WTC11 (cell line): ENCODE data around the gene ATAD2B.

ENCODE experiments used
- NFYB ChIP-seq: sonication (generic); formaldehyde crosslinking; conservative IDR thresholded peaks from 2 replicates; pipeline ENCODE4 v1.8.0; 2022; ENCODE audit warnings: low read depth, missing genetic modification reagents
- ZNF232 ChIP-seq: sonication (generic); formaldehyde crosslinking; IDR thresholded peaks from 2 replicates; pipeline ENCODE4 v1.8.0; 2022; ENCODE audit warnings: mild to moderate bottlenecking, missing genetic modification reagents
- TF ChIP-seq, protein P1 (sequence below): sonication (generic); formaldehyde crosslinking; IDR thresholded peaks from 2 replicates; pipeline ENCODE4 v1.8.0; 2022; ENCODE audit warnings: mild to moderate bottlenecking, missing genetic modification reagents
- TF ChIP-seq, protein P2 (sequence below): fragments of 200-600 bp; IDR thresholded peaks from 2 replicates; pipeline ENCODE4 v1.8.0; 2022; ENCODE audit warnings: antibody characterized with exemption
- TF ChIP-seq, protein P3 (sequence below): sonication (generic); formaldehyde crosslinking; IDR thresholded peaks from 2 replicates; pipeline ENCODE4 v1.8.1; 2023; ENCODE audit warnings: mild to moderate bottlenecking, moderate library complexity, missing genetic modification reagents

DNA sequence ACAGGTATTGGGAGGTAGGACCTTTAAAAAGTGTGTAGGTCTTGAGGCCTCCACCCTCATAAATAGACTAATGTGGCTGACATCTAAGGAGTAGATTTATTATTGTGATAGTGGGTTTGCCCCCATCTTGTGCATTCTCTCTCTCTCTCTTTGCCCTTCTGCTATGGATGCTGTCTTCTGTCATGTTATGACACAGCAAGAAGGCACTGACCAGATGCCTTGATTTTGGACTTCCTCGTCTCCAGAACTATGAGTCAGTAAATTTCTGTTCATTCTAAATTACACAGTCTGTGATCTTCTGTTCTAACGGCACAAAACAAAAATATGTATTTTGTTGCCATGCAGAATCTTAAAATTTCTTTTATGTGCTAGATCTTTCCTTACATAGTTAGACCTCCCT is 66.9 kb downstream of the ATAD2B start:
- TF ChIP-seq, protein P1, sequence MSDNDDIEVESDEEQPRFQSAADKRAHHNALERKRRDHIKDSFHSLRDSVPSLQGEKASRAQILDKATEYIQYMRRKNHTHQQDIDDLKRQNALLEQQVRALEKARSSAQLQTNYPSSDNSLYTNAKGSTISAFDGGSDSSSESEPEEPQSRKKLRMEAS, result no peak
- TF ChIP-seq ZNF232 (CRISPR knock-in tag) (no peak), NFYB (CRISPR knock-in tag) (no peak)
- TF ChIP-seq, protein P2, sequence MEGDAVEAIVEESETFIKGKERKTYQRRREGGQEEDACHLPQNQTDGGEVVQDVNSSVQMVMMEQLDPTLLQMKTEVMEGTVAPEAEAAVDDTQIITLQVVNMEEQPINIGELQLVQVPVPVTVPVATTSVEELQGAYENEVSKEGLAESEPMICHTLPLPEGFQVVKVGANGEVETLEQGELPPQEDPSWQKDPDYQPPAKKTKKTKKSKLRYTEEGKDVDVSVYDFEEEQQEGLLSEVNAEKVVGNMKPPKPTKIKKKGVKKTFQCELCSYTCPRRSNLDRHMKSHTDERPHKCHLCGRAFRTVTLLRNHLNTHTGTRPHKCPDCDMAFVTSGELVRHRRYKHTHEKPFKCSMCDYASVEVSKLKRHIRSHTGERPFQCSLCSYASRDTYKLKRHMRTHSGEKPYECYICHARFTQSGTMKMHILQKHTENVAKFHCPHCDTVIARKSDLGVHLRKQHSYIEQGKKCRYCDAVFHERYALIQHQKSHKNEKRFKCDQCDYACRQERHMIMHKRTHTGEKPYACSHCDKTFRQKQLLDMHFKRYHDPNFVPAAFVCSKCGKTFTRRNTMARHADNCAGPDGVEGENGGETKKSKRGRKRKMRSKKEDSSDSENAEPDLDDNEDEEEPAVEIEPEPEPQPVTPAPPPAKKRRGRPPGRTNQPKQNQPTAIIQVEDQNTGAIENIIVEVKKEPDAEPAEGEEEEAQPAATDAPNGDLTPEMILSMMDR, result no peak
- TF ChIP-seq, protein P3, sequence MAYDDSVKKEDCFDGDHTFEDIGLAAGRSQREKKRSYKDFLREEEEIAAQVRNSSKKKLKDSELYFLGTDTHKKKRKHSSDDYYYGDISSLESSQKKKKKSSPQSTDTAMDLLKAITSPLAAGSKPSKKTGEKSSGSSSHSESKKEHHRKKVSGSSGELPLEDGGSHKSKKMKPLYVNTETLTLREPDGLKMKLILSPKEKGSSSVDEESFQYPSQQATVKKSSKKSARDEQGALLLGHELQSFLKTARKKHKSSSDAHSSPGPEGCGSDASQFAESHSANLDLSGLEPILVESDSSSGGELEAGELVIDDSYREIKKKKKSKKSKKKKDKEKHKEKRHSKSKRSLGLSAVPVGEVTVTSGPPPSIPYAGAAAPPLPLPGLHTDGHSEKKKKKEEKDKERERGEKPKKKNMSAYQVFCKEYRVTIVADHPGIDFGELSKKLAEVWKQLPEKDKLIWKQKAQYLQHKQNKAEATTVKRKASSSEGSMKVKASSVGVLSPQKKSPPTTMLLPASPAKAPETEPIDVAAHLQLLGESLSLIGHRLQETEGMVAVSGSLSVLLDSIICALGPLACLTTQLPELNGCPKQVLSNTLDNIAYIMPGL (CRISPR knock-in tag), result no peak
